ENCODE measurements around the gene ZNF750. TPM values are rescaled to one million over a fixed set of nuclear protein-coding genes. Genes with fewer than 3 reads are reported as not detected.

Gene ZNF750
- polyA plus RNA-seq, 1 experiment, result not detected

DNA sequence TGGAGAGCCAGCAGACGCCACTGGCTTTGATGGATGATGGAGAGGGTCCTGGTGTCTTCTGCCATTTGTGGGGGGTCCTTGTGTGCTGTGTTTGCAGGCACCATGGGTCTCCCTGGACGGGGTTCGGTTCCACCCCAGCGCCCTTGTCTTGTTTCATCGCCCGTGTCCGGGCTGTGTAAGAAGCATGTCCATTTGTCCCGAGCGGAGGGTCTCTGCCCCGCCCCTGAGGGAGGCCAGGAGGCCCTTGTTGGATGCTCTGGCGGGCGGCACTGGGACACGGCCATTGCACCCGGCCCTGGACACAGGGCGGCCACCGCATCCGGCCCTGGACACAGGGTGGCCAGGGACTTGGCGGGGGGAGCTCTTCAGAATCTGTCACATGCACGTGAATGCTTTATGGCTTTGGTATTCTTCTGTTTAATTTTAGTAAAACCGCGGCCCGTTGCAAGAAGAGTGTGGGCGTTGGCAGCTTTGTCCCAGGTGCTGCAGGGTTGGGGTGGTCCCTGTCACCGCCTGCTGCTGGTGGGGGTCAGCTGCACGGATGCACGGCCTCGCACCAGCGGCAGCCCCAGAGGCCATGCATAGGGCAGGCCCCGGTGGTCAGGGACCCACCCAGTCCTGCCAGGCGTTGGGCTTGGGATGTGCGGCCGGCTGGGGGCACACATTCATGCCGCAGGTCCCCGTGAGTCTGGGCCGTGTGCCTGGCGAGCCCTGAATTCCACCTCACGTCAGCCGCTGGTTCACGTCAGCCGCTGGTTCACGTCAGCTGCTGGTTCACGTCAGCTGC, 21.0 kb upstream of the ZNF750 start:
- TF ChIP-seq, protein P1, sequence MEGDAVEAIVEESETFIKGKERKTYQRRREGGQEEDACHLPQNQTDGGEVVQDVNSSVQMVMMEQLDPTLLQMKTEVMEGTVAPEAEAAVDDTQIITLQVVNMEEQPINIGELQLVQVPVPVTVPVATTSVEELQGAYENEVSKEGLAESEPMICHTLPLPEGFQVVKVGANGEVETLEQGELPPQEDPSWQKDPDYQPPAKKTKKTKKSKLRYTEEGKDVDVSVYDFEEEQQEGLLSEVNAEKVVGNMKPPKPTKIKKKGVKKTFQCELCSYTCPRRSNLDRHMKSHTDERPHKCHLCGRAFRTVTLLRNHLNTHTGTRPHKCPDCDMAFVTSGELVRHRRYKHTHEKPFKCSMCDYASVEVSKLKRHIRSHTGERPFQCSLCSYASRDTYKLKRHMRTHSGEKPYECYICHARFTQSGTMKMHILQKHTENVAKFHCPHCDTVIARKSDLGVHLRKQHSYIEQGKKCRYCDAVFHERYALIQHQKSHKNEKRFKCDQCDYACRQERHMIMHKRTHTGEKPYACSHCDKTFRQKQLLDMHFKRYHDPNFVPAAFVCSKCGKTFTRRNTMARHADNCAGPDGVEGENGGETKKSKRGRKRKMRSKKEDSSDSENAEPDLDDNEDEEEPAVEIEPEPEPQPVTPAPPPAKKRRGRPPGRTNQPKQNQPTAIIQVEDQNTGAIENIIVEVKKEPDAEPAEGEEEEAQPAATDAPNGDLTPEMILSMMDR (IDR thresholded peaks at IDR 0.05; ENCODE audit: low read depth, low read length), result no peak
- POLR2A ChIA-PET, result no interaction called here
- CTCF ChIA-PET, result no interaction called here
- Histone ChIP-seq H3K4me3 (ENCODE audit: low read depth, low read length) (no peak overlapping the region), H3K27me3 (ENCODE audit: control insufficient read depth, insufficient read depth, low read length) (no peaks in the 10 kb centered on the region), H3K9me3 (ENCODE audit: control insufficient read depth, insufficient read depth, low read length) (no peaks in the 10 kb centered on the region), H3K27ac (ENCODE audit: low read depth, low read length) (no peak overlapping the region)
- DNase-seq (ENCODE audit: low read depth, low spot score), result no peak

DNA sequence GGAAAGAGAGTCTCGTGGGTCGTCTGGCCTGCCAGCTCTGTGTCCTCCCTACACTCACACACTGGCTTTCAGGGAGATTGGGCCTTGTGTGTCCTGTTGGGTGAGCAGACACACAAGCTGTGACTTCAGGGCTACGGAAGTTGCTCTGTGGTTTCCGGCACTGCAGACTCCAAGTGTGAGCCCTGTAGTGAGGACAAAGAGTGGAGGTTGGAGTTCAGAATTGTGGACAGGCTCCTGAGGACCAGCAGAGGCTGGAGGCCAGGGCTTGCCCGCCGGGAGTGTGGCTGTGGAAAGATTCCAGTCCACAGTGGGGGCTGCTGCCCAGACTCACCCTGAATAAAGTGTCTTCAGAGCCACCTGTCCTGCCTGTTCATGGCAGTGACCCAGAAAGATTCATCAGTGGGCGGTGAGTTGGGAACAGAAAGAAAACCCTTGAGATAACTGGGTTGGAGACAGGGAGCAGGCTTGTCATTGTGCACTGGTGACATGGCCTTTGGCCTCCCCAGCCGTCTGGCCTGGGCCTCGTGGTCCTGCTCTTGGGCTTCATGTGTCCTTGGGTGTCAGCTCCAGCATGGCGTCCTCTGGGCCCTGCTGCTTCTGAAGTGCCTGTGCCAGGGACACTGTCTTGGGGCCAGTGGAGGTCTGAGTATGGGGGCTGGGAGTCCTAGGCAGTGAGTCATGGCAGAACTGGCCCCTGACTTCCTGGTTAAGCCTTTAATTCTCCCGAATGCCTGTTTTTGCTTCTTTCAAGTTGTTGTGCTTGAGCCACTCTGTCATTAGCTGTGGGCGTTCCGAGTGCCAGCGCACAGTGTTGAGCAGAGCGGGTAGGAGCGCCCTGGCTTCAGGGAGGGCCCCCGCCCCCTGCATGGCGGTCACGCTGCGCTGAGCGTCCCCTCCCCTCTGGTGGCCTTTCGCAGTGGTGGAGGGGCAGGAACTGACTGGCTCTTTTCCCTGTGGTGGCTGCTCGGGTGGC, 19.9 kb upstream of the ZNF750 start:
- peak overlapping the region; percentile 61 for H3K27ac ChIP-seq (ENCODE audit: low read depth, low read length)
- TF ChIP-seq, protein P1 (IDR thresholded peaks at IDR 0.05; ENCODE audit: low read depth, low read length), result no peak
- H3K9me3 ChIP-seq (ENCODE audit: control insufficient read depth, insufficient read depth, low read length), result no peaks in the 10 kb centered on the region
- CTCF ChIA-PET, result no interaction called here
- no peaks in the 10 kb centered on the region for H3K27me3 ChIP-seq (ENCODE audit: control insufficient read depth, insufficient read depth, low read length)
- H3K4me3 ChIP-seq (ENCODE audit: low read depth, low read length), result no peak overlapping the region
- POLR2A ChIA-PET, result no interaction called here
- DNase-seq (ENCODE audit: low read depth, low spot score), result no peak

DNA sequence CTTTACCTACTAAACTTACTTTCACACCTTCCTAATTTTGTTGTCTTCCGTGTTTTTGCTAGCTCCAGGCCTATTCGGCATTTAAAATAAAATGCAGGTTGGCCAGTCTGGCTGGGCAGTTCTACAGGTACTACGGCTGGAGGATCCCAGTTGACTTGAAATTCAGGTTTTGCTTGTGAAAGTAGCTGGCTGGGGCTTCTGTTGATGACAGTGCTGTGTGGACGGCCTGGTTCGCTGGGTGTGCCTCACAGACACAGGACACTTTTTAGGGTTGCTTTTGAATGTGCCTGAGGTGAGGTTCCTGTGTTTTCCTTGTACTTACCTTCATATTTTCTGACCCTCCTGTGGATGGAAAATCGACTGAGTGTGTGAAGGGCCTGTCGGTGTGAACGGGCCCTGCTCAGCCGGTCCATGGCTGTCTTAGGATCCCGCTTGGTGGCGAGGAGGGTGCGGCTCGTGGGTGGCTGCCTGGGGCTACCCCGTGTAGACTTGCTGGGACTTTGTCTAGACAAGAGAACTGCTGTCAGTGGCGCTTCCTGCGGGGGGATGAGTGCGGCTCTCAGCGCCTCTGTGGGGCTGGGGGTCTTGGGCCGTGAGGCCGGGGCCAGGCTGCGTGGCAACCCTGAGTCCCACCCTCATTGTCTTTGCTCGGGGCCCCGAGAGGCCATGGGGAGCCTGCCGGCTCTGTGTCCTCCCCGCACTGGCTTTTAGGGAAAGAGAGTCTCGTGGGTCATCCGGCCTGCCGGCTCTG, 18.7 kb upstream of the ZNF750 start:
- Histone ChIP-seq H3K4me3 (ENCODE audit: low read depth, low read length) (no peak overlapping the region), H3K27me3 (ENCODE audit: control insufficient read depth, insufficient read depth, low read length) (no peaks in the 10 kb centered on the region), H3K9me3 (ENCODE audit: control insufficient read depth, insufficient read depth, low read length) (no peaks in the 10 kb centered on the region), H3K27ac (ENCODE audit: low read depth, low read length) (no peak overlapping the region)
- ChIA-PET CTCF (interaction anchor here (1.0 kb wide), 1 partner anchor 18 kb away, joined by 4 read pairs; no protein-coding TSS in a partner anchor), POLR2A (no interaction called here)
- DNase-seq (ENCODE audit: low read depth, low spot score), result no peak
- TF ChIP-seq, protein P1 (IDR thresholded peaks at IDR 0.05; ENCODE audit: low read depth, low read length), result no peak

DNA sequence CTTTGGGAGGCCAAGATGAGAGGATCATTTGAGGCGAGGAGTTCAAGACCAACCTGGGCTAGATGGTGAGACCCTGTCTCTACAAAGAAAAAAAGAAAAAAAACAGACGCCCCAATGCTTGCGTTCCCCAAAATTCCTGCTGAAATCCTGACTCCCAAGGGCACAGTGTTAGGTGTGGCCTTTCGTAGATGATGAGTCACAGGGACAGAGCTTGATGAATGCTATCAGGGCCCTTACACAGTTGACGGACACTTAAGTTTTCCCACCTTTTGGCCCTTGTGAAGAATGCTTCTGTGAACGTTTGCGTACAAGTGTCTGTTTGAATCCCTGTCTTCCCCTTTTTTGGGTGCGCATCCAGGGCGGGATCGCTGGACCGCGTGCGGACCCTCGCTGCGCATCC, 16.5 kb upstream of the ZNF750 start:
- TF ChIP-seq, protein P1 (IDR thresholded peaks at IDR 0.05; ENCODE audit: low read depth, low read length), result no peak
- POLR2A ChIA-PET, result no interaction called here
- DNase-seq (ENCODE audit: low read depth, low spot score), result no peak
- Histone ChIP-seq H3K27me3 (ENCODE audit: control insufficient read depth, insufficient read depth, low read length) (no peaks in the 10 kb centered on the region), H3K9me3 (ENCODE audit: control insufficient read depth, insufficient read depth, low read length) (no peaks in the 10 kb centered on the region; the same call in 1 of the 2 replicates), H3K27ac (ENCODE audit: low read depth, low read length) (no peak overlapping the region), H3K4me3 (ENCODE audit: low read depth, low read length) (no peak overlapping the region)
- CTCF ChIA-PET, result no interaction called here

Data from AG04450 (cell line).